ENCODE measurements around the gene TSKU.

- no peak for TF ChIP-seq REST (IDR thresholded peaks at IDR 0.05; ENCODE audit: unreplicated experiment)
- TF ChIP-seq CTCF (conservative IDR thresholded peaks at IDR 0.05; ENCODE audit: low read depth in 2 of 2): no peak
- no peak for TF ChIP-seq CREB1 (CRISPR knock-in tag; IDR thresholded peaks at IDR 0.05; ENCODE audit: low read depth)
- TF ChIP-seq EZH2phosphoT487 (IDR thresholded peaks at IDR 0.05; ENCODE audit: unreplicated experiment): no peak
- TF ChIP-seq POLR2AphosphoS5 (IDR thresholded peaks at IDR 0.05; ENCODE audit: low read depth): no peak
- no peak for TF ChIP-seq EZH2 (IDR thresholded peaks at IDR 0.05; ENCODE audit: low read depth, unreplicated experiment)
- no peak for TF ChIP-seq JUNB (IDR thresholded peaks at IDR 0.05; ENCODE audit: unreplicated experiment)
- TF ChIP-seq ETS1 (IDR thresholded peaks at IDR 0.05): no peak
- no peak for TF ChIP-seq STAT1 (IDR thresholded peaks at IDR 0.05; ENCODE audit: unreplicated experiment)
- TF ChIP-seq ZNF462 (CRISPR knock-in tag; IDR thresholded peaks at IDR 0.05): no peak
- no peak for TF ChIP-seq ZNF331 (CRISPR knock-in tag; IDR thresholded peaks at IDR 0.05; ENCODE audit: low read depth)
- TF ChIP-seq ZNF114 (CRISPR knock-in tag; IDR thresholded peaks at IDR 0.05): no peak
- no peak for TF ChIP-seq NANOG (IDR thresholded peaks at IDR 0.05; ENCODE audit: borderline replicate concordance)
Measured at GRCh38 chr11:76770642-76771445, 12.3 kb upstream of the TSKU start.

All from GM23338 (cell line).